B cell (primary cell): ENCODE data around the gene UBAC2. TPM values are rescaled to one million over a fixed set of nuclear protein-coding genes. Genes with fewer than 3 reads are reported as not detected.

Experiments
- ATAC-seq: fragments of 200-7000 bp; cut with Tn5 transposase; one replicate; pipeline ENCODE4 v1.10.0; 2021; ENCODE audit warnings: low read depth, mild to moderate bottlenecking, moderate number of reproducible peaks, moderate library complexity
- CTCF ChIA-PET: fragments of 350-600 bp; sonication (Branson Sonifier 250); formaldehyde crosslinking; loops from one replicate; lab custom pipeline; 2021; ENCODE audit warnings: antibody characterized with exemption, inconsistent platforms; lab: Charles Lee
- POLR2A ChIA-PET: fragments of 350-600 bp; sonication (Branson Sonifier 250); formaldehyde crosslinking; loops from one replicate; lab custom pipeline; 2021; ENCODE audit warnings: antibody characterized with exemption; lab: Charles Lee
- DNase-seq: peaks from one replicate; pipeline ENCODE4 v3.0.0; 2013
- H2AFZ ChIP-seq: 2 replicates; pipeline ENCODE4 v1.6.1; 2012; ENCODE audit warnings: mild to moderate bottlenecking, low read depth, low read length; ENCODE audit not compliant: insufficient read depth, poor library complexity, severe bottlenecking
- H3K27ac ChIP-seq, 2 donors: 1 replicate in 1 of 2; 2 replicates in 1 of 2; pipeline ENCODE4 v1.5.1; 2012 to 2013; ENCODE audit warnings: low read length in 2 of 2, mild to moderate bottlenecking in 2 of 2, moderate library complexity in 1 of 2
- H3K27me3 ChIP-seq, 4 experiments: fragments of 200-600 bp in 1 of 4; sonication (generic) in 1 of 4; replicated peaks in 1 of 4; 1 replicate in 2 of 4; 2 replicates in 2 of 4; pipeline versions ENCODE4 v1.6.1 to v1.7.0; 2013 to 2016; ENCODE audit warnings: low read length in 3 of 4, mild to moderate bottlenecking in 2 of 4, mixed read lengths in 1 of 4, moderate library complexity in 1 of 4; ENCODE audit not compliant: insufficient read depth in 4 of 4, control insufficient read depth in 3 of 4; ENCODE audit errors: control extremely low read depth in 1 of 4
- H3K36me3 ChIP-seq, 2 experiments: replicated peaks in 1 of 2; 1 replicate in 1 of 2; 2 replicates in 1 of 2; pipeline versions ENCODE4 v1.6.1 to v1.7.1; 2013; ENCODE audit warnings: low read length in 1 of 2; ENCODE audit not compliant: insufficient read depth in 2 of 2, control insufficient read depth in 1 of 2; ENCODE audit errors: control extremely low read depth in 1 of 2, extremely low read depth in 1 of 2
- H3K4me1 ChIP-seq, 2 donors: fragments of 200-600 bp in 1 of 2; sonication (generic) in 1 of 2; 1 replicate in 1 of 2; 2 replicates in 1 of 2; pipeline versions ENCODE4 v1.5.1 to v1.6.1; 2013 to 2017; ENCODE audit warnings: low read length in 2 of 2; ENCODE audit not compliant: control insufficient read depth in 2 of 2, insufficient read depth in 2 of 2
- H3K4me2 ChIP-seq: replicated peaks from 2 replicates; pipeline ENCODE3; 2012; ENCODE audit warnings: mild to moderate bottlenecking, low read depth, low read length; ENCODE audit not compliant: poor library complexity, severe bottlenecking
- H3K4me3 ChIP-seq, 5 experiments: fragments of 200-600 bp in 1 of 5; sonication (generic) in 1 of 5; 1 replicate in 3 of 5; 2 replicates in 2 of 5; pipeline versions ENCODE4 v1.5.1 to v1.7.0; 2011 to 2016; ENCODE audit warnings: low read length in 4 of 5, mild to moderate bottlenecking in 4 of 5, low read depth in 2 of 5, control low read depth in 1 of 5, moderate library complexity in 1 of 5; ENCODE audit not compliant: insufficient read depth in 1 of 5; ENCODE audit errors: control extremely low read depth in 1 of 5, extremely low read depth in 1 of 5
- H3K79me2 ChIP-seq: fragments of 200-600 bp; sonication (generic); one replicate; pipeline ENCODE4 v1.6.0; 2016; ENCODE audit warnings: low read length; ENCODE audit not compliant: control insufficient read depth, insufficient read depth
- H3K9ac ChIP-seq: fragments of 200-600 bp; sonication (generic); 2 replicates; pipeline ENCODE4 v1.6.1; 2017; ENCODE audit warnings: mild to moderate bottlenecking, low read length, moderate library complexity
- H3K9me3 ChIP-seq, 3 donors: one replicate each; pipeline versions ENCODE4 v1.6.1 to v1.7.1; 2013; ENCODE audit warnings: low read length in 2 of 3; ENCODE audit not compliant: control insufficient read depth in 2 of 3, insufficient read depth in 1 of 3; ENCODE audit errors: control extremely low read depth in 1 of 3
- H4K20me1 ChIP-seq: 2 replicates; pipeline ENCODE4 v1.6.0; 2012; ENCODE audit warnings: mild to moderate bottlenecking, low read length; ENCODE audit not compliant: insufficient read depth, control insufficient read depth, poor library complexity, severe bottlenecking
- H3K27ac Mint-ChIP-seq: one replicate; pipeline ENCODE4 v1.8.0; 2021; ENCODE audit warnings: mixed read lengths
- H3K27me3 Mint-ChIP-seq: one replicate; pipeline ENCODE4 v1.8.0; 2021; ENCODE audit warnings: mixed read lengths
- H3K4me1 Mint-ChIP-seq: one replicate; pipeline ENCODE4 v1.8.0; 2021; ENCODE audit warnings: mixed read lengths
- H3K4me3 Mint-ChIP-seq: one replicate; pipeline ENCODE4 v1.8.0; 2021; ENCODE audit warnings: mixed read lengths
- H3K9me3 Mint-ChIP-seq: one replicate; pipeline ENCODE4 v1.8.0; 2022; ENCODE audit warnings: mixed read lengths; ENCODE audit not compliant: insufficient read depth
- CTCF ChIP-seq: fragments of 200-600 bp; IDR thresholded peaks from one replicate; pipeline ENCODE4 v1.8.0; 2022; ENCODE audit warnings: antibody characterized with exemption, mild to moderate bottlenecking
- EZH2 ChIP-seq: IDR thresholded peaks from 2 replicates; pipeline ENCODE4 v1.6.1; 2012; ENCODE audit warnings: borderline replicate concordance, low read depth, mild to moderate bottlenecking, moderate library complexity, low read length; ENCODE audit not compliant: insufficient read depth, poor library complexity, severe bottlenecking
- WGBS: methylation state at CpG from one replicate; pipeline ENCODE4 v1.1.5; 2013; ENCODE audit warnings: missing lambda C conversion rate; ENCODE audit not compliant: insufficient coverage; 5-methylcytosine and 5-hydroxymethylcytosine counted together
- intact Hi-C: fragments of 100-400 bp; cut with micrococcal nuclease; formaldehyde crosslinking; loops from one replicate; pipeline ENCODE4 v1.10.0; 2022
- polyA plus RNA-seq: library from polyadenylated mRNA; depleted of rRNA; stranded (reverse); fragments of >200 nt; gene quantifications from 2 replicates; pipeline ENCODE4 v1.2.3, GENCODE V29; 2012
- total RNA-seq, 2 donors: library from RNA; stranded (reverse); fragments of 120-200 nt in 1 of 2; gene quantifications; 1 replicate in 1 of 2; 2 replicates in 1 of 2; pipeline versions ENCODE4 v1.2.3 to v1.2.4, GENCODE V29; 2013 to 2022

The UBAC2 gene
- total and polyA plus RNA-seq, 2 donors (not counting 1 experiment from before 2014, with no cell fraction given): 56.3 to 60.8 TPM

GRCh38 chr13:99345345-99345744, 144.7 kb downstream of the UBAC2 start:
- Histone ChIP-seq H3K9me3 (no peaks in the 10 kb centered on the region), H3K27ac (no peak overlapping the region), H3K79me2 (peaks cover 43% of the 10 kb centered on the region), H3K4me2 (no peak overlapping the region), H3K27me3 (no peaks in the 10 kb centered on the region), H4K20me1 (no peaks in the 10 kb centered on the region), H3K4me1 (peaks cover 19 to 32% of the 10 kb centered on the region in 2 donors), H3K9ac (no peak overlapping the region), H3K36me3 (peaks cover 6 to 69% of the 10 kb centered on the region in 2 experiments), H2AFZ (no peak overlapping the region), H3K4me3 (no peak overlapping the region)
- POLR2A ChIA-PET: no interaction called here
- TF ChIP-seq CTCF (no peak), EZH2 (no peak)
- DNase-seq (no peak), ATAC-seq (no peak)
- no peaks in the 10 kb centered on the region for H3K9me3 Mint-ChIP-seq
- no peak overlapping the region for H3K27ac Mint-ChIP-seq
- 100% methylated on average over 3 of the region's 5 CpGs for WGBS
- peaks cover 51% of the 10 kb centered on the region for H3K4me1 Mint-ChIP-seq
- intact Hi-C loops: no loop called here
- CTCF ChIA-PET: interaction anchor here (0.7 to 1.3 kb wide), 2 partner anchors 10 to 40 kb away, joined by 3 to 4 read pairs; no protein-coding TSS in a partner anchor
- H3K27me3 Mint-ChIP-seq: no peaks in the 10 kb centered on the region
- no peak overlapping the region for H3K4me3 Mint-ChIP-seq

GRCh38 chr13:99346335-99347042, 145.8 kb downstream of the UBAC2 start:
- Histone ChIP-seq H3K27me3 (no peaks in the 10 kb centered on the region), H3K9me3 (no peaks in the 10 kb centered on the region), H4K20me1 (no peaks in the 10 kb centered on the region), H3K36me3 (peaks cover 5 to 64% of the 10 kb centered on the region in 2 experiments), H3K4me2 (no peak overlapping the region), H3K9ac (no peak overlapping the region), H2AFZ (no peak overlapping the region), H3K27ac (no peak overlapping the region), H3K4me1 (peaks cover 19 to 30% of the 10 kb centered on the region in 2 donors), H3K4me3 (no peak overlapping the region), H3K79me2 (peaks cover 45% of the 10 kb centered on the region)
- DNase-seq (no peak), ATAC-seq (no peak)
- ChIA-PET CTCF (interaction anchor here (0.9 to 3.2 kb wide), 4 partner anchors 11 to 40 kb away, joined by 3 to 19 read pairs (median 5); no protein-coding TSS in a partner anchor), POLR2A (interaction anchor here (0.6 to 2.6 kb wide), 2 partner anchors 16 to 28 kb away, joined by 4 to 11 read pairs; no protein-coding TSS in a partner anchor)
- Mint-ChIP-seq H3K4me3 (peak overlapping the region; percentile 23), H3K27ac (peak overlapping the region; percentile 83), H3K4me1 (peaks cover 51% of the 10 kb centered on the region), H3K9me3 (no peaks in the 10 kb centered on the region), H3K27me3 (no peaks in the 10 kb centered on the region)
- no peak for TF ChIP-seq CTCF
- intact Hi-C loops: no loop called here
- WGBS: 91% methylated on average over 10 of the region's 11 CpGs
